Dendritic cell treated with granulocyte-macrophage colony-stimulating factor and Interleukin-4, amounts not matched to agents 40 ng/mL and 50 ng/mL, for 4 days (primary cell): ENCODE measurements around the gene SRCAP.
"Not testable (repeated sequence)": the region's sequence is repeated elsewhere in the genome, so short reads cannot be mapped to it uniquely, and the experiment has no call there.

Experiments used
- H3K27ac Mint-ChIP-seq: one replicate; pipeline ENCODE4 v1.8.0; 2022; ENCODE audit warnings: mild to moderate bottlenecking, mixed read lengths
- H3K27me3 Mint-ChIP-seq: one replicate; pipeline ENCODE4 v1.8.0; 2022; ENCODE audit warnings: mild to moderate bottlenecking, mixed read lengths
- H3K36me3 Mint-ChIP-seq: one replicate; pipeline ENCODE4 v1.8.0; 2022; ENCODE audit warnings: low read depth, mixed read lengths
- H3K4me1 Mint-ChIP-seq: one replicate; pipeline ENCODE4 v1.8.0; 2022; ENCODE audit warnings: low read depth, mixed read lengths
- H3K4me3 Mint-ChIP-seq: one replicate; pipeline ENCODE4 v1.8.0; 2022; ENCODE audit warnings: mild to moderate bottlenecking, moderate library complexity, mixed read lengths
- H3K9me3 Mint-ChIP-seq: one replicate; pipeline ENCODE4 v1.8.0; 2022; ENCODE audit warnings: mixed read lengths
- intact Hi-C: fragments of 100-400 bp; cut with micrococcal nuclease; formaldehyde crosslinking; loops from one replicate; pipeline ENCODE4 v1.15.0; 2022

SRCAP gene

DNA sequence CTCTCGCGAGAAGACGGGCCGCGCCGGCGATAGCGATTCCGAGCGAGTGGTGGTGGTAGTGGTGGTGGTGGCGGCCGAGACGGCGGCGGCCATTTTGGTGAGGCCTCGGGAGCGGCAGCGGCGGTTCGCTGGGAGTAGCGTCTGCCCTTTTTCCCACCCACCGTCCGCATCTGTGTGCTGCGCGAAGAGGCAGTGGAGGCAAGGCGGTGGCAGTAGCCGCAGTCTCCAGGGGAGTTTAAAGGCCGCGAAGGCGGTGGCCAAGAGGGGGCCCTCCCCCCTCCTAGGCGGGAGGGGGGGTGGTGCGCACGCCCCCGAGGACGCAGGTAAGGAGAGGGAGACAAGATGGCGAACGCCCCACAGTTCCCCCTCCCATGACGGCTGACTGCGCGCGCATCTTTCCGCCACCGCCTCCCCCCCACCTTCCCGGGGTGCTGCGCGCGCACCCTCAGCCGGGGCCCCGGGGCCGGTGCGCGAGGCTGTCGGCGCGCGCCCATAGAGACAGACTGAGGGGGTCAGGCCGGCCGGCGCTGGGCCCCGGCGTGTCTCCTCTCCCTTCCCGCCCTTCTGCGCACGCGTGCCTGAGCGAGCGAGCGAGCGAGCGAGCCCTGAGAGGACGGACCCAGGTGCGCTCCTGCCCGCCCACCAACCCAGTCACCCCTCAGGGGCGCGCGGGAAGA lies 694 bp upstream of the SRCAP start:
- Mint-ChIP-seq H3K36me3 (peaks cover 54% of the 10 kb centered on the region), H3K4me3 (peak overlapping the region; percentile 79), H3K27me3 (no peaks in the 10 kb centered on the region), H3K9me3 (no peaks in the 10 kb centered on the region), H3K4me1 (peaks cover 44% of the 10 kb centered on the region), H3K27ac (peak overlapping the region; percentile 100)
- intact Hi-C loops: loop anchor here (1.0 to 10.0 kb wide), 4 partner anchors 40 to 225 kb away; partner anchors contain the start of genes FBRS, FBXL19 and PRR14

DNA sequence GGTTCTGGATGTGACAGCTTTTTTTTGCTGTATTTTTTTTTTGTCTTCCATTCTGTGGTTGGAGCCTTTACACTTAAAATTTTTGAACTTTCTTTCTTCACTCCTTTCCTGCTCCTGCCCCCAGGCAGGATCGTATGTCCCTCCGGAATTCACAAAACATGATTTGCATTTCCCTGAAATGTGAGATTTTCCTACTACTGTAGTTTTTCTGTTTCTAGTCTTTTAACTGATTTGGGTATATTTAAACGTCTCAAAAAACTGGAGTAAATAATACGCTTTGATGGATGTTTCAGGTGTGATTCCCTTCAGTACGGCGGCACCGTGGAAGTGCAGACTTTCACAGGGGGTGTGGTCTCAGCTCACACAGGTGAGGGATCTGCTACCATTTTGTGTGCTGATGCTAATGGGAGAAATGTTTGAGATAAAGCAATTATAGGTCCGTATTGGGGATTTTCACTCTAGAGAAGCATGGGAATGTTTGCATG lies 686 bp downstream of the SRCAP start:
- intact Hi-C loops: loop anchor here (1.0 to 10.0 kb wide), 5 partner anchors 16 to 223 kb away; partner anchors contain the start of genes CFAP119, FBXL19, PRR14 and RNF40
- Mint-ChIP-seq H3K4me3 (peak overlapping the region; percentile 79), H3K27ac (peak overlapping the region; percentile 100), H3K36me3 (peaks cover 68% of the 10 kb centered on the region), H3K27me3 (no peaks in the 10 kb centered on the region), H3K9me3 (no peaks in the 10 kb centered on the region), H3K4me1 (peaks cover 37% of the 10 kb centered on the region)

DNA sequence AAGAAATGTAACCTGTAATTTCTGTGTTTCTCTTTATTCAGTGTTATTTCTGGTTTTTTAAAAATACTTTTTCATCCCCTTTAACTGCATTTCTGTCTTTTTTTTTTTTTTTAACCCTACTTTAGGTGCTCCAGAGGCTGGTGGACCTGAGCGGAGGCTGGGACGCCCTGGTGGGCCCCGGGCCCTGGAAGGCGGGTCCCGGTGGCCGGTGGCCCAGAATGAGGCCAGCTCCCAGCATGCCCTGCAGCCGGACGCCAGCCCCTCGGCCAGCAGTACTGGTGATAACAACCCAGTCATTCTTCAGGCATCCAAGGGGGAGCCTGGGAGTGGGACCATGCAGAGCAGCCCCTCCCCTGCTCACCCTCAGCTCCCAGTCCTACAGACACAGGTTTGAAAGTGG lies 1.5 kb downstream of the SRCAP start:
- Mint-ChIP-seq H3K4me3 (no peak overlapping the region), H3K36me3 (peaks cover 76% of the 10 kb centered on the region), H3K9me3 (no peaks in the 10 kb centered on the region), H3K27me3 (no peaks in the 10 kb centered on the region), H3K27ac (no peak overlapping the region), H3K4me1 (peaks cover 30% of the 10 kb centered on the region)
- intact Hi-C loops: no loop called here

DNA sequence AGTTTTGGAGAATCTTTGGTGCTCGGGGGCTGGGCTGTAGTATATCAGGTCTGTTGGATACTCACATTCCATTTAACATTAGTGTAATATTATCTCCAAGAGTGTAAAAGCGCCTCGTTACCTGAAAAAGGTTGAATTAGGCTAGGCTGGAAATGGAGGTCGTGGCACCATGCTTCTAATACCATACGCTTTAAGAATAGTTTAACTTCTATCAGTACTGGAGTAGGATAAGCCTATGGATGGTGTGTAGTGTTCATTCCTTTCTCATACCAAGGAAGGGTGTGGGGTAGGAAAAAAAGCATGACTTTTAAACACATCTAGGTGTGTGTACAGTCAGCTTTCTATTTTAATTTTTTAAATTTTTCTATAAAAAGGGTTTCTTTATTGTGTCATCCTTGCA lies 2.0 kb downstream of the SRCAP start:
- Mint-ChIP-seq H3K4me3 (no peak overlapping the region), H3K4me1 (peaks cover 27% of the 10 kb centered on the region), H3K9me3 (no peaks in the 10 kb centered on the region), H3K27ac (no peak overlapping the region), H3K27me3 (no peaks in the 10 kb centered on the region), H3K36me3 (peaks cover 81% of the 10 kb centered on the region)
- intact Hi-C loops: no loop called here

DNA sequence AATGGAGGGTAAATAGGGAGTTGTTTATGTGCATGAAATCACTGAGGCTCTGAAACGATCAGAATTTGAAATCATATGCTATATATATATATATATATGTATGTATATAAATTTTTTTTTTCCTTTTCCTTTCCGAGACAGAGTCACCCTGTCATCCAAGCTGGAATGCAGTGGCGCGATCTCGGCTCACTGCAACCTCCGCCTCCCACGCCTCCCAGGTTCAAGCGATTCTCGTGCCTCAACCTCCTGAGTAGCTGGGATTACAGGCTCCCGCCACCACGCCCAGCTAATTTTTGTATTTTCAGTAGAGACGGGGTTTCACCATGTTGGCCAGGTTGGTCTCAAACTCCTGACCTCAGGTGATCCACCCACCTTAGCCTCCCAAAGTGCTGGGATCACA lies 4.1 kb downstream of the SRCAP start:
- intact Hi-C loops, H3K27ac Mint-ChIP-seq, H3K4me3 Mint-ChIP-seq, H3K27me3 Mint-ChIP-seq, H3K9me3 Mint-ChIP-seq: not testable (repeated sequence)
- peaks cover 18% of the 10 kb centered on the region for H3K4me1 Mint-ChIP-seq
- H3K36me3 Mint-ChIP-seq: peaks cover 99% of the 10 kb centered on the region

DNA sequence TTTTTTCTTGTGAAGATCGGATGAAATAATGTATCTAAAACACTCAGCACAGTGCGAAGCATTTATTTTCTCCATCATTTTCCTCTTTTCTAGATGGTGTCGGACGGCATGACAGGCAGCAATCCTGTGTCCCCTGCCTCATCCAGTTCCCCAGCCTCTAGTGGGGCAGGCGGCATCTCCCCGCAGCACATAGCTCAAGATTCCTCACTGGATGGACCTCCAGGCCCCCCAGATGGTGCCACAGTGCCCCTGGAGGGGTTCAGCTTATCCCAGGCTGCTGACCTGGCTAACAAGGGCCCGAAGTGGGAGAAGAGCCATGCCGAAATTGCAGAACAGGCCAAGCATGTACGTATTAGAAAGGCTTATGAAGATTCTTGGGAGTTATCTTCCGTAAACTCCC lies 5.0 kb downstream of the SRCAP start:
- Mint-ChIP-seq H3K4me3 (no peak overlapping the region), H3K4me1 (peaks cover 18% of the 10 kb centered on the region), H3K27ac (no peak overlapping the region), H3K36me3 (peaks cover 100% of the 10 kb centered on the region), H3K9me3 (no peaks in the 10 kb centered on the region), H3K27me3 (no peaks in the 10 kb centered on the region)
- intact Hi-C loops: no loop called here

DNA sequence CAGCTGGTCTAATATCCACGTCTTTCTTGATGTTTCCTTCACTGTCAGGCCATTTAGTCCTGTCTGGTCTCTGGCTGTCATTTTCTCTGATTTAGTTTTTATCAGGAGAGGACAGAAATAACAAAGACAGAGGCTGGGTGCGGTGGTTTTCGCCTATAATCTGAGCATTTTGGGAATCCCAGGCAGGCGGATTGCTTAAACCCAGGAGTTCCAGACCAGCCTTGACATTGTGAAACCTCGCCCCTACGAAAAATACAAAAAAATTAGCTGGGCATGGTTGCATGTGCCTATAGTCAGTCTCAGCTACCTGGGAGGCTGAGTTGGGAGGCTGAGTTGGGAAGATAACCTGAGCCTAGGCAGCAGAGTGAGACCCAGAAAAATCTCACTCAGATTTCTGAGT lies 7.1 kb downstream of the SRCAP start:
- Mint-ChIP-seq H3K27ac (no peak overlapping the region), H3K4me3 (no peak overlapping the region), H3K9me3 (no peaks in the 10 kb centered on the region), H3K36me3 (peaks cover 100% of the 10 kb centered on the region), H3K4me1 (peaks cover 17% of the 10 kb centered on the region), H3K27me3 (no peaks in the 10 kb centered on the region)
- intact Hi-C loops: no loop called here

DNA sequence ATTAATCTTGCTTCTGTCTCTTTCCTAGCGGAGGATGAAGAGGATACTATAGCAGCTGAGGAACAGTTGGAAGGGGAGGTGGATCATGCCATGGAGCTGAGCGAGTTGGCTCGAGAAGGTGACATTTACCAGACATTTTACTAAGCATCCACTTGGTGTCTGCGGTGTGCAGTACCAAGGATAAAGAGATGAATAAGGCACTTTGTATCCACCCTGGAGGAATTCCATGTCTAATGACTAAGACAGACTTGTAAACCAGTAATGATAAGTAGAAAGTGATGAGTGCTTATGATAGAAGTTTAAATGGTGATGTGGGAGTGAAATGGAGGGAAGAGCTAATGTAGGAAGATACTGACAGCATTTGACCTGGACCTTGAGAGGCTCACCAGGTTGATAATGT lies 12.0 kb downstream of the SRCAP start:
- Mint-ChIP-seq H3K27me3 (no peaks in the 10 kb centered on the region), H3K9me3 (no peaks in the 10 kb centered on the region), H3K4me3 (no peak overlapping the region), H3K36me3 (peaks cover 100% of the 10 kb centered on the region), H3K27ac (no peak overlapping the region), H3K4me1 (peaks cover 57% of the 10 kb centered on the region)
- intact Hi-C loops: no loop called here

DNA sequence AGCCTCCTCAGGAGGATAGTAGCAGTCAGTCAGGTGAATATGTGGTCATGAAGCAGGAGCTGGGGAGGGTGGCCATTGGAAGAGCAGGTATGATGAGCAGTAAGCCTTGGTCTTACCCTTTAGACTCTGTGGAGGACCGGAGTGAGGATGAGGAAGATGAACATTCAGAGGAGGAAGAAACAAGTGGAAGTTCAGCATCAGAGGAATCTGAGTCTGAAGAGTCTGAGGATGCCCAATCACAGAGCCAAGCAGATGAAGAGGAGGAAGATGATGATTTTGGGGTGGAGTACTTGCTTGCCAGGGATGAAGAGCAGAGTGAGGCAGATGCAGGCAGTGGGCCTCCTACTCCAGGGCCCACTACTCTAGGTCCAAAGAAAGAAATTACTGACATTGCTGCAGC lies 12.7 kb downstream of the SRCAP start:
- intact Hi-C loops: no loop called here
- Mint-ChIP-seq H3K4me1 (peaks cover 65% of the 10 kb centered on the region), H3K36me3 (peaks cover 100% of the 10 kb centered on the region), H3K27me3 (no peaks in the 10 kb centered on the region), H3K9me3 (no peaks in the 10 kb centered on the region), H3K4me3 (no peak overlapping the region), H3K27ac (no peak overlapping the region)

DNA sequence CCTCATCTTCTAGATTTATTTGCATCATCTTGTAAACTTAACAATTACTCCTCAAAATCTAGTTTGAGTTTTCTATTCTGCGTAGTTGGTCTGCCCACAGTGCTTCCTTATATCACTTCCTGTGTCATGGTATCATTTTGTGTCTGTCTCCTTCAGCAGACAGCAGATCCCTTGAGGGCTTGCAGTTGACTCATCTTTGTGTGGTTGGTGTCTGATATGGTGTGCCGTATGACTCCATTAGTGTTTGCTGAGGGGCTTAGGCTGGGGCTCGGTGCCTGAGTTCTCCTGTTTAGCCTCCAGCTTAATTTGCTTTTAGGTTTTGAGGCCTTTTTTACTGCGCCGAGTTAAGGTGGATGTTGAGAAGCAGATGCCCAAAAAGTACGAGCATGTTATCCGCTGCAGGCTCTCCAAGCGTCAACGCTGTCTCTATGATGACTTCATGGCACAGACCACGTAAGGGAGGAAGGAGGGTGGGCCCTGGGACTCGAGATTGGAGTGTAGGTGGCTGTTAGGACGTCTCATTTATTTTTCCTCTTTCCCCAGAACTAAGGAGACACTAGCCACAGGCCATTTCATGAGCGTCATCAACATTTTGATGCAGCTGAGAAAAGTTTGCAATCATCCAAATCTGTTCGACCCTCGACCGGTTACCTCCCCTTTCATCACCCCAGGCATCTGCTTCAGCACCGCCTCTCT lies 16.9 kb downstream of the SRCAP start:
- Mint-ChIP-seq H3K27me3 (no peaks in the 10 kb centered on the region), H3K4me3 (peak overlapping the region; percentile 45), H3K27ac (peak overlapping the region; percentile 90), H3K4me1 (peaks cover 66% of the 10 kb centered on the region), H3K9me3 (no peaks in the 10 kb centered on the region), H3K36me3 (peaks cover 100% of the 10 kb centered on the region)
- intact Hi-C loops: loop anchor here (1.0 kb wide), 3 partner anchors 9 to 32 kb away; partner anchors contain the start of genes PHKG2 and SRCAP

DNA sequence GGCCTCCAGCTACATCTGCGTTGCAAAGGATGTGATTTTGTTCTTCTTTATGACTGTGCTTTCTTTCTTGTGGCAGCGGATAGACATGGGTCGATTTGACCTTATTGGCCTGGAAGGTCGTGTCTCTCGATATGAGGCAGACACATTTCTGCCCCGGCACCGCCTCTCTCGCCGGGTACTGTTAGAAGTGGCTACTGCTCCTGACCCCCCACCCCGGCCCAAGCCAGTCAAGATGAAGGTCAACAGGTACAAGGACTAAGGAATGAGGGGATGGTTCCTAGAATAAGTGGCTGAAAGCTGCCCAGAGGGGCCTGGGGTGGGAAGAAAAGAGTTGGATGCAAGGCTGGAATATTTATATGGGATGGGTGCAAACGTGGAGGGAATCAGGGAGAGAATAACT lies 21.1 kb downstream of the SRCAP start:
- intact Hi-C loops: no loop called here
- Mint-ChIP-seq H3K27ac (peak overlapping the region; percentile 6), H3K4me3 (no peak overlapping the region), H3K36me3 (peaks cover 99% of the 10 kb centered on the region), H3K27me3 (no peaks in the 10 kb centered on the region), H3K4me1 (peaks cover 74% of the 10 kb centered on the region), H3K9me3 (no peaks in the 10 kb centered on the region)

DNA sequence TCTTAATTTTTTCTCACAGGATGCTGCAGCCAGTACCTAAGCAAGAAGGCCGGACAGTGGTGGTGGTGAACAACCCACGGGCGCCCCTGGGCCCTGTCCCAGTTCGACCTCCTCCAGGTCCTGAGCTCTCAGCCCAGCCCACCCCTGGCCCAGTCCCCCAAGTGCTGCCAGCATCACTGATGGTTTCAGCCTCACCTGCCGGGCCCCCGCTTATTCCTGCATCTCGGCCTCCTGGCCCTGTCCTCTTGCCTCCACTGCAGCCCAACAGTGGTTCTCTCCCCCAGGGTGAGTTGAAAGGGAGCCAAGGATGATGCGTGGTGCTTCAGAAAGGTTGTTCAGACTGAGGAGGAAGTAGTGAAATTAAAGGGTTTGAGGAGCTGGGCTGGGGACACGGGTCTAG lies 21.7 kb downstream of the SRCAP start:
- Mint-ChIP-seq H3K9me3 (no peaks in the 10 kb centered on the region), H3K4me3 (no peak overlapping the region), H3K27ac (peak overlapping the region; percentile 6), H3K4me1 (peaks cover 74% of the 10 kb centered on the region), H3K27me3 (no peaks in the 10 kb centered on the region), H3K36me3 (peaks cover 93% of the 10 kb centered on the region)
- intact Hi-C loops: no loop called here

DNA sequence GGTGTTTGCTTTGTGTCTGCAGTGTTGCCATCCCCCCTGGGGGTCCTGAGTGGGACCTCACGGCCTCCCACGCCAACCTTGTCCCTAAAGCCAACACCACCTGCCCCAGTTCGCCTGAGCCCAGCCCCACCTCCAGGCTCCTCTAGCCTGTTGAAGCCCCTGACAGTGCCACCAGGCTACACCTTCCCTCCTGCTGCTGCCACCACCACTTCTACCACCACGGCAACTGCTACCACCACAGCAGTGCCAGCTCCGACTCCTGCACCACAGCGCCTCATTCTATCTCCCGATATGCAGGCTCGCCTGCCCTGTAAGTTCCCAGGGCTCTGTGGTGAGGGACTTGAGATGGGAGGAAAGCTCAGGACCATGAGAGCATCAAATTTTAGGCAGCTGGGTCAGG lies 22.2 kb downstream of the SRCAP start:
- H3K27ac Mint-ChIP-seq: peak overlapping the region; percentile 5
- H3K4me3 Mint-ChIP-seq: no peak overlapping the region
- no peaks in the 10 kb centered on the region for H3K27me3 Mint-ChIP-seq
- H3K9me3 Mint-ChIP-seq: no peaks in the 10 kb centered on the region
- H3K4me1 Mint-ChIP-seq: peaks cover 74% of the 10 kb centered on the region
- intact Hi-C loops: no loop called here
- peaks cover 92% of the 10 kb centered on the region for H3K36me3 Mint-ChIP-seq

DNA sequence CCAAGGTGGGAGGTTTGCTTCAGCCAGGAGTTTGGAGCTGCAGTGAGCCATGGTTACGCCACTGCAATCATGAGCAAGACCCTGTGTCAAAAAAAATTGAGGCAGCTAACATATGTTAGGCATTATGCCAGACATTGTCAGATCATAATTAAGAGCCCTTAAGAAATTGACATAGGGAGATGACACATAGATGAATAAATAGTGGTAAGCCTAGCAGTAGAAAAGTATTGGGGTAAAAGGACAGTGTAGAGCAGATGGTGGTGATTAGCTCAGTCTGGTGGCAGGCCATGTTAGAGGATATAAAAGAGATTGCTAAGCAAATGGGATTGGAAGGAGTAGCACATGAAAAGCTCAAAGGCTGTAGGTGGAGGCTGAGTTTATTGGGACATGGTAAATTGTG lies 22.6 kb downstream of the SRCAP start:
- Mint-ChIP-seq H3K36me3 (peaks cover 89% of the 10 kb centered on the region), H3K27ac (peak overlapping the region; percentile 5), H3K4me3 (no peak overlapping the region), H3K27me3 (no peaks in the 10 kb centered on the region), H3K4me1 (peaks cover 72% of the 10 kb centered on the region), H3K9me3 (no peaks in the 10 kb centered on the region)
- intact Hi-C loops: no loop called here
